Loucy (cell line): ENCODE results near the gene GATA6.

Experiments used
- H2AFZ ChIP-seq: fragments of 200-600 bp; sonication (generic); 2 replicates; pipeline ENCODE4 v1.6.0; 2016; ENCODE audit warnings: antibody characterized with exemption, mild to moderate bottlenecking, low read length, moderate library complexity
- H3F3A ChIP-seq: fragments of 200-600 bp; 2 replicates; pipeline ENCODE4 v1.6.0; 2016; ENCODE audit warnings: antibody characterized with exemption, low read depth, mild to moderate bottlenecking
- H3K27me3 ChIP-seq: fragments of 200-600 bp; sonication (generic); 2 replicates; pipeline ENCODE4 v1.6.1; 2014; ENCODE audit warnings: low read length, mild to moderate bottlenecking; ENCODE audit not compliant: insufficient read depth, poor library complexity, severe bottlenecking
- H3K36me3 ChIP-seq: fragments of 200-600 bp; sonication (generic); 2 replicates; pipeline ENCODE4 v1.6.1; 2016; ENCODE audit warnings: low read length; ENCODE audit not compliant: insufficient read depth
- H3K4me1 ChIP-seq: fragments of 200-600 bp; sonication (generic); 2 replicates; pipeline ENCODE4 v1.5.1; 2014; ENCODE audit warnings: low read length, mild to moderate bottlenecking; ENCODE audit not compliant: insufficient read depth, poor library complexity, severe bottlenecking
- H3K4me2 ChIP-seq: fragments of 200-600 bp; sonication (generic); 2 replicates; pipeline ENCODE4 v1.6.0; 2014; ENCODE audit warnings: antibody characterized with exemption, low read length, low read depth, mild to moderate bottlenecking; ENCODE audit not compliant: poor library complexity, severe bottlenecking
- H3K4me3 ChIP-seq: fragments of 200-600 bp; sonication (generic); 2 replicates; pipeline ENCODE4 v1.5.1; 2014; ENCODE audit warnings: low read length, mild to moderate bottlenecking, mixed read lengths; ENCODE audit not compliant: poor library complexity, severe bottlenecking
- H3K79me2 ChIP-seq: fragments of 200-600 bp; sonication (generic); 2 replicates; pipeline ENCODE4 v1.6.1; 2014; ENCODE audit warnings: low read length; ENCODE audit not compliant: insufficient read depth
- H3K9ac ChIP-seq: fragments of 200-600 bp; sonication (generic); 2 replicates; pipeline ENCODE4 v1.6.0; 2014; ENCODE audit warnings: mild to moderate bottlenecking, low read depth, low read length, moderate library complexity; ENCODE audit not compliant: poor library complexity, severe bottlenecking
- H3K9me2 ChIP-seq: fragments of 200-600 bp; sonication (generic); replicated peaks from 2 replicates; pipeline ENCODE4 v1.6.1; 2016; ENCODE audit warnings: low read depth, low read length, mixed read lengths
- H3K9me3 ChIP-seq: fragments of 200-600 bp; sonication (generic); 2 replicates; pipeline ENCODE4 v1.6.1; 2014; ENCODE audit warnings: mild to moderate bottlenecking, antibody characterized with exemption, low read length, low read depth; ENCODE audit not compliant: insufficient read depth
- H4K20me1 ChIP-seq: fragments of 200-600 bp; sonication (generic); 2 replicates; pipeline ENCODE4 v1.6.0; 2014; ENCODE audit warnings: antibody characterized with exemption, low read length, mild to moderate bottlenecking; ENCODE audit not compliant: insufficient read depth, poor library complexity, severe bottlenecking
- EZH2phosphoT487 ChIP-seq: fragments of 200-600 bp; IDR thresholded peaks from 2 replicates; pipeline ENCODE4 v1.6.1; 2018; ENCODE audit warnings: antibody characterized with exemption, mild to moderate bottlenecking, moderate library complexity, borderline replicate concordance
- TF ChIP-seq, protein P1 (sequence below): fragments of 200-600 bp; sonication (generic); conservative IDR thresholded peaks from 2 replicates; pipeline ENCODE4 v1.5.1; 2014; ENCODE audit warnings: mild to moderate bottlenecking, antibody characterized with exemption, low read length

GATA6 gene

DNA sequence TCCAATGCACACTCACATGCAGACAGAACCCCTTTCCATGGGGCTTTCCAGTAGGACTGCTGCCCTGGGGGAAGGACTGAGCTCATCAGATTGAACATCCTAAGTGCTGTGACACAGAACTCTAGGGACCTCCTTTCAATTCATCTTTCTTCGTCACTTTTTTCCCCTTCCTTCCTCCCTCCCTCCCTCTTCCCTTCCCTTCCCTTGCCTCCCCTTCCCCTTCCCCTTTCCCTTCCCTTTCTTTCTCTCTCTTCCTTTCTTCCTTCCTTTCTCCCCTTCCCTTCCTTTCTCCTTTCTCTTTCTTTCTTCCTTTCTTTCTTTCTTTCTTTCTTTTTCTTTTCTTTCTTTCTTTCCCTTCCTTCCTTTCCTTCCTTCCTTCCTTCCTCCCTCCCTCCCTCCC lies 39.6 kb upstream of the GATA6 start:
- Histone ChIP-seq H3F3A (no peaks in the 10 kb centered on the region), H3K79me2 (no peaks in the 10 kb centered on the region), H3K4me1 (no peaks in the 10 kb centered on the region), H3K4me3 (no peak overlapping the region), H2AFZ (no peak overlapping the region), H3K27me3 (no peaks in the 10 kb centered on the region), H4K20me1 (no peaks in the 10 kb centered on the region), H3K36me3 (no peaks in the 10 kb centered on the region), H3K4me2 (no peak overlapping the region), H3K9me3 (no peaks in the 10 kb centered on the region), H3K9me2 (no peaks in the 10 kb centered on the region), H3K9ac (no peak overlapping the region)
- TF ChIP-seq, protein P1, sequence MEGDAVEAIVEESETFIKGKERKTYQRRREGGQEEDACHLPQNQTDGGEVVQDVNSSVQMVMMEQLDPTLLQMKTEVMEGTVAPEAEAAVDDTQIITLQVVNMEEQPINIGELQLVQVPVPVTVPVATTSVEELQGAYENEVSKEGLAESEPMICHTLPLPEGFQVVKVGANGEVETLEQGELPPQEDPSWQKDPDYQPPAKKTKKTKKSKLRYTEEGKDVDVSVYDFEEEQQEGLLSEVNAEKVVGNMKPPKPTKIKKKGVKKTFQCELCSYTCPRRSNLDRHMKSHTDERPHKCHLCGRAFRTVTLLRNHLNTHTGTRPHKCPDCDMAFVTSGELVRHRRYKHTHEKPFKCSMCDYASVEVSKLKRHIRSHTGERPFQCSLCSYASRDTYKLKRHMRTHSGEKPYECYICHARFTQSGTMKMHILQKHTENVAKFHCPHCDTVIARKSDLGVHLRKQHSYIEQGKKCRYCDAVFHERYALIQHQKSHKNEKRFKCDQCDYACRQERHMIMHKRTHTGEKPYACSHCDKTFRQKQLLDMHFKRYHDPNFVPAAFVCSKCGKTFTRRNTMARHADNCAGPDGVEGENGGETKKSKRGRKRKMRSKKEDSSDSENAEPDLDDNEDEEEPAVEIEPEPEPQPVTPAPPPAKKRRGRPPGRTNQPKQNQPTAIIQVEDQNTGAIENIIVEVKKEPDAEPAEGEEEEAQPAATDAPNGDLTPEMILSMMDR, result no peak
- TF ChIP-seq EZH2phosphoT487, result no peak

DNA sequence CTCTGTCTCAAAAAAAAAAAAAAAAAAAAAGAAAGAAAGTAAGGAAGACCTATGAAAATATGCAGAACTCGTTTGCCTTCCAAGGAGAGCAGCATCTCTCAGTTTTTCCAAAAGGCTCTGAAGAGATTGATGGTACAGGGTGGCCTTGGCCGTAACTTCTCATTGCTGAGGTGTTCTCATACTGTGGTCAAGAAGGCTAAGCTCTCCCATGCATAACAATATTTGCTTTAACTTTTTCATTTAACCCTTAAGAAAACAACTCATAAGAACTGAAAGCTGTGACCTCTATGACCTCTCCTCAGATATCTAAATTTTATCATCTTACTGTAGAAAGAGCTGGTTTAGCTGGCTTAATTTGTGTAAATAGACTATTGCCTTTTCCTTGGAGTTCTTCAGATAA lies 37.1 kb upstream of the GATA6 start:
- no peaks in the 10 kb centered on the region for H3F3A ChIP-seq
- no peaks in the 10 kb centered on the region for H4K20me1 ChIP-seq
- no peak overlapping the region for H2AFZ ChIP-seq
- H3K4me2 ChIP-seq, result no peak overlapping the region
- H3K4me1 ChIP-seq, result no peaks in the 10 kb centered on the region
- no peak for TF ChIP-seq EZH2phosphoT487
- TF ChIP-seq, protein P1, result no peak
- no peak overlapping the region for H3K9ac ChIP-seq
- no peaks in the 10 kb centered on the region for H3K9me2 ChIP-seq
- no peaks in the 10 kb centered on the region for H3K27me3 ChIP-seq
- H3K79me2 ChIP-seq, result no peaks in the 10 kb centered on the region
- no peaks in the 10 kb centered on the region for H3K36me3 ChIP-seq
- no peaks in the 10 kb centered on the region for H3K9me3 ChIP-seq
- H3K4me3 ChIP-seq, result no peak overlapping the region

DNA sequence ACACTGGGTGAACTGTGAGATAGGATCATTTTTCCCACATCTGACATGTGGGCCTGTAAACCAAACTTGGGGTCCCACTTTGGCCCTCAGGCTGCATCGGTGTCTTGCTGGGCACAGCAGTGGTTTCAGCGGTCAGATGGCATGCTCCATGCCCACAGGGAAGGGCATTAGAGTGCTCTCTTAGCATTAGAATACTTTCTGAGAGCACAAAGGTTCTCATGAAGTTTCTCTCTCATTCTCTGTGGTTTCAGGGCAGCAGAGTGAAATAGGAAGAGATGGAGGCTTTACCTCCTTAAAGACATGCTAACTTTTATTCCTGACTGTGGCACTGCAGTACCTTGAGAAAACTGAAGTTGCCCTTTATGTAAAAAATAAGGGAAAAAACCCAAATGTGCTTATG lies 36.6 kb upstream of the GATA6 start:
- H3K4me1 ChIP-seq, result no peaks in the 10 kb centered on the region
- H3K4me2 ChIP-seq, result no peak overlapping the region
- H3K36me3 ChIP-seq, result no peaks in the 10 kb centered on the region
- no peaks in the 10 kb centered on the region for H3K27me3 ChIP-seq
- no peaks in the 10 kb centered on the region for H3K9me2 ChIP-seq
- no peak overlapping the region for H3K9ac ChIP-seq
- H3K9me3 ChIP-seq, result no peaks in the 10 kb centered on the region
- H4K20me1 ChIP-seq, result no peaks in the 10 kb centered on the region
- H2AFZ ChIP-seq, result no peak overlapping the region; the same call in 1 of the 2 replicates
- no peaks in the 10 kb centered on the region for H3F3A ChIP-seq
- TF ChIP-seq, protein P1, result no peak
- TF ChIP-seq EZH2phosphoT487, result no peak
- no peaks in the 10 kb centered on the region for H3K79me2 ChIP-seq
- no peak overlapping the region for H3K4me3 ChIP-seq
